Epithelial cell of alveolus of lung (primary cell): ENCODE results near the gene PHF1. TPM values are rescaled to one million over a fixed set of nuclear protein-coding genes. Genes with fewer than 3 reads are reported as not detected.

Experiments
- total RNA-seq: library from RNA; depleted of rRNA; stranded (reverse); fragments of >200 nt; gene quantifications from 2 replicates; pipeline ENCODE4 v1.2.1, GENCODE V29; 2015

PHF1 gene
- 20.2 and 20.4 TPM in 2 replicates for total RNA-seq

DNA sequence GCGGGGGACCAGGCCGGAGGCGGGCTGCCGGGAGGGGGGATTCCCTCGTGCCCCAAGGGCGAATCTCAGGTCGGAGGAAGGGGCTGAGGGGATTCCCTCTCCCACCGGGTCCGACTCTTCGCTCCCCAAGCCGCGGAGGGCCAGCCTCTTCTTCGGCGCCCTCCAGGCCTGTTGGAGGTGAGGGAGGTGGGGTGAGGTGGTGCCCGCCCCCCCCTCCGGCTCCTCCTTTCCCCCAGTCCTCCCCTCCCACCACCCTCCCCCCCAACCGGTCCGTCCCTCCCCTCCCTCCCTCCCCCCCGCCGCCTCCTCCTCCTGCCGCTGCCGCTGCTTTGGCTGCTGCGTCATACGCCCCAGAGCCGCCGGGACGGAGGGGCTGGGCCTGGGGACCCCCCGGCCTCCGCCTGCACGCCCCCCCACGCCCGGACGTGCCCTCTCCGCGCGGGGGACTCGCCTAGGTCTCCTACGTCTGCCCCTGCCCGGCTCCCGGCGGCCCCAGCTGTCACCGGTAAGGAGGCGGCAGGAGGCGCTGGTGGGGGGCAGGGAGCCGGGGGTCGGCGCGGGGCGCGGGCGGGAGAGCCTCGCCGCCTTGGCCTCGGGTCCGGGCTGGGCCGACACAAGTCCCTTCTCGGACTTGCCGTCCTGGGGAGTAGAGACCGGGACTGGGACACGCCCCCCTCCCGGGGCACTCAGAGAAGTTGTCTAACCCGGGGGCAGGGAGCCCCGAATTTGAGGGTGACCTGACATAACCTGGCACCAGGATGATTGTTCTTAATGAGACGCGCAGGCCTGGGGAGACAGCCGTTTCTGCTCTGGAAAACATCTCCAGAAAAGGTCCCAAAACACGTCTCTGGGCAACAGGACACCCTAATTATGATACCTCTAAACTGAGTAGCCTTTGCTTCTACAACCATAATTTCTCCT is at the start of gene PHF1:
PHF1 (plus strand) TSS at position 304 of the 921 bp plus-strand sequence. CDS start 1,250 bp downstream, outside the sequence.

DNA sequence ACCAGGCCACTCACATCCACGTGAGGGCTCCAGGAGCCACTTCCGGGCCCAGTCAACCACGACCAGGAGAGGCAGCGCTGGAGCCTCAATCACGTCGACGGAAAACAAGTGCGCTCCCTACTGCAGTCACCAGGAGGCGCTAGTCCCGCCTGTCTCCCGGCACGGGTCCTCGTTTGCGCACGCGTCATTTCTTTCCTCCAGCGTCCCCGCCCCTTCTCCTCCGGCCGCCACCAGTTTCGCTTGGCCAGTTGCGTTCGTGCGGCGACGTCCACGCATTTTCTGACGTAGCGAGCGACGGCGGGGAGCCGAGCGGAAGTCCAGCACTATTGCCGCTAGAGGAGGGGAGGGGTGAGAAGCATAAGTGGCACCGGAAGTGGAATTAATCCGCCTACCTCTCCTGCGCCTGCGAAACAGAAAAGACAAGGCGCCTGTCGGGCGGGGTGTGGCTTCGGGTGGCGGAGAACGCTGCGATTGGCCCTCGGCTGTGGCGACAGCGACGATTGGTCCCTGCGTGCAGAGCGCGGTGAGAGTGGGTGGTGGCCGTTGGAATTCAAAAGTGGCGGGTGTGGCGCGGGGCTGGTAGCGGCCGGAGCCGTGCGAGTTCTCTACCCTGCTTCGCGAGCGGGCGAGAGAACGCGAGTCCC is 19.4 kb upstream of the PHF1 start, which contains the start of gene KIFC1:
KIFC1 (plus strand) TSS at position 546 of the 644 bp plus-strand sequence. CDS start 163 bp downstream, outside the sequence.

DNA sequence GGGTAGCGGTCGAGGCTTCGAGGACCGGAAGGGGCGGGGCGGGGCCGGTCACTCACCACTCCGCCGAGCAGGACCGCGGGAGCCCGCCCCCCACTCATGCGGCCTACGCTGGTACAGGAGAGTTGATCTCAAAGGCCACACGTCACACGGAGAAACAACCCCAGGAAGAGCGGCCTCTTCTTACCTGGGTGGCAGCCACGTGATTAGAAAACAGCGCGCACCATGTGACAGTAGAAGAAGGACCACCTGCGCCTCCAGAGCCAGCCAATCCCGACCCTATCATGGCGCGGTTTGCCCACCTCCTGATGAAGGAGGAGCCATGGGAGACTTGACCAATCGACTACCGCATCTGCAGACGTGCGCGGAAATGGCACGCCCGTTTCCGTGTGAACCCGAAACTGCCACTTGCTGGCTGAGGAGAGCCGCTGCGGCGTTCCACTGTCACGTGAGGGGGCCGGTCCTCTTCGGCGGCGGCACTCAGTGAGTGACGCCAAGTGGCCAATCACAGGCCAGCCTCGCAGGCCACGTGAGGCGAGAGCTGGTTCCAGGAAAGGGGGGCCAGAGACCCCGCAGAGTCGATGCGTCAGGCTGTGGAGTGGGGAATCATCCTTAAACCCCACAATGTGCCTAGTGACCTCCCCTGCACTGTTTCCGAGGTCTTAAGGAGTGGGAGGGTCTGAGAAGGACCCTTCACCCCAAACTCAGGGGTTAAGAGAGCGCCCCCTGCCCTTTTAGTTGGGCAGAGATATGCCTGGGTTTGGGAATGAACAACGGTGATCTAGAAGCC is 7.3 kb downstream of the PHF1 start, which contains the start of gene CUTA:
CUTA (minus strand) TSS at position 205 of the 787 bp plus-strand sequence; CDS start at position 98, 107 bp downstream.

DNA sequence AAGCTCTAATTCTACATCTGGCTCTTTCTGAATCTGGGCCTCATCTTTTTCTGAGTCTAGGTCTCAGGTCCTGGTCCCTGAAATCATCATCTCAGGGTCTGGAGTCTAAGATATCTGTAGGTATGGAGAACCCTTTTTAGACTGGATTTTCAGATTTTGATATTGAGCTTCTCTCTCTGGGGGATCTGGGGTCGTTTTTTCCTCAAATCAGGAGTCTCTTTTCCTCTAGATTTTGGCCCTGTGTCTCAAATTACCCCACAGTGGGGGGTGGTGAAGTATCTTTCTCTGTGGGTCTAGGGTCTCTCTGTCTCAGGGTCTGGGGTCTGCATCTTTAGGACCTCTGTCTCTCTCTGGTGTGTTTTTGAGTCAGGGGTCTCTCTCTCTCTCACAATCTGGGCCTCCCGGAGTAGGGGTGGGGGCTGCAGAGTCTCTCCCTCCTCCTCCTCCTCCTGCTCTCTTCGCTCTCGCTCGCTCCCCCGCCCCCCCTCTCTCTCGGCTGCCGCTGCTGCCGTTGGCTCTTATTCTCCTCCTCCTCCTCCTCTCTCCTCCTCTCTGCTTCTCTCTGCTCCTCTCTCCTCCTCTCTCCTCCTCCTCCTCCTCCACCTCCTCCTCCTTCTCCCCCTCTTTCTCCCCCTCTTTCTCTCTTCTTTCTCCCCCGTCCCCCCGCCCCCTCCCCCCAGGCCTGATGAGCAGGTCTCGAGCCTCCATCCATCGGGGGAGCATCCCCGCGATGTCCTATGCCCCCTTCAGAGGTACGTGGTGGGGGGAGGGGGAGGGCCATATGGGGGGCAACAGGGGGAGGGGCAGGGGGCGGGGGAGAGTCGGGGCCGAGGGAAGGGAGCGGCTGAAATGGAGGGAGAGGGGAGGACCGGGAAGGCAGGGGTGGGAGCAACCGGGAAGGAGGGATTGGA is 9.0 kb downstream of the PHF1 start, which contains the start of gene SYNGAP1:
SYNGAP1 (plus strand) TSS at position 486 of the 911 bp plus-strand sequence; CDS start at position 686, 200 bp downstream.

DNA sequence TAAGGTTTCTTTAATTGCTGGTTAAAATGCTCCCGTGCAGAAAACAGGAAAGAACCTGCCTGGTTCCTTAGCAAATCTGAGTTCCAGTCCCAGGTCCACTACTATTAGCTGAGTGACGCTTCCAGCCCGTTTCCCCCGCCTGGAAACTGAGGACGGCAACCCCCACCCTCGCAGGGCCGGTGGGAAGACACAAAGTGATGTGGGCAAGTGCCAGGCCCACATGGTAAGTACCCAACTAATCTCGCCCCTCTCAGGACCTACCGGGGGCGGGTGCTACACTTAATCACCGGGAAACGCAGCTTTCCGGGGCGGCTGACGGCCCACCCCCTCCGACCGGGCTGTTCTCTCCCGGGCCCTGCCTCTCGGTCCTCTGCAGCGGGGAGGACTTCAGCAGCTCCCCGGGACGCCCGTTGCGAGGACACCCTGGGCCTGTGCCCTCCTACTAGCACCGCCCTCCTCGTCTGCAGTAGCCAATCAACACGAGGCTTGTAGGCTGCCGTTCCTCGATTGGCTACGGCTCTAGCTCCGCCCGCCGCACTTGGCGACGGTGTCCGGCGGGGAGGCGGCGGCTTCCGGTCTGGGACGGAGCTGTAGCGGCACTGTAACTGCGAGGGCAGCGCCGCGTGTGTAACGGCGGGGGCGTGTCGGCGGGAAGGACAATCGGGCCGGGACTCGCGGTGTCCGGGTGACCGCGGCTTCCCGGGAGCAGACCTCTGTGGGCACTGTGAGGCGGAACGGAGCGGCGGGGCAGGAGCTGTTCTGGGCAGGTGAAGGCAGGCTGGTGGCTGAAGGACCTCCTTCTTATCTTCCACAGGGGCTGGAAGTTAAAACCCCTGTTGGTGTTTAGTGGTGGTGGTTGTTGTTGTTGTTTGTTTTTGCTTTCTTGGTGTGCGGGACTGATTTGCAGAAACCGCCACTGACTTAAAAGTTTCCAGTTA is 43.5 kb downstream of the PHF1 start, which contains the start of gene ZBTB9:
ZBTB9 (plus strand) TSS at position 568 of the 938 bp plus-strand sequence. CDS start 525 bp downstream, outside the sequence.

Other genes with a start within 250 kb of the PHF1 start
- gene COL11A2, start 218.5 kb upstream of the PHF1 start, total RNA-seq: 0.16 TPM in 1 of 2 replicates, not detected in the other
- 18.2 and 30.1 TPM in 2 replicates for gene RXRB, start 210.3 kb upstream of the PHF1 start, total RNA-seq
- 125 and 202 TPM in 2 replicates for gene SLC39A7, start 210.1 kb upstream of the PHF1 start, total RNA-seq
- 4.9 and 16.4 TPM in 2 replicates for gene HSD17B8, start 206.4 kb upstream of the PHF1 start, total RNA-seq
- gene RING1, start 202.5 kb upstream of the PHF1 start, total RNA-seq: 17.8 and 22.0 TPM in 2 replicates
- gene VPS52, start 139.1 kb upstream of the PHF1 start, total RNA-seq: 26.1 and 26.4 TPM in 2 replicates
- 6,636 and 7,005 TPM in 2 replicates for gene RPS18, start 138.9 kb upstream of the PHF1 start, total RNA-seq
- 3.6 and 6.8 TPM in 2 replicates for gene B3GALT4, start 133.9 kb upstream of the PHF1 start, total RNA-seq
- gene WDR46, start 121.8 kb upstream of the PHF1 start, total RNA-seq: 52.8 and 61.5 TPM in 2 replicates
- gene PFDN6, start 121.4 kb upstream of the PHF1 start, total RNA-seq: 47.4 and 68.0 TPM in 2 replicates
- 36.6 and 37.5 TPM in 2 replicates for gene RGL2, start 112.1 kb upstream of the PHF1 start, total RNA-seq
- gene TAPBP, start 96.9 kb upstream of the PHF1 start, total RNA-seq: 101 and 167 TPM in 2 replicates
- gene ZBTB22, start 93.3 kb upstream of the PHF1 start, total RNA-seq: 17.6 and 20.3 TPM in 2 replicates
- gene DAXX, start 88.1 kb upstream of the PHF1 start, total RNA-seq: 35.0 and 54.7 TPM in 2 replicates
- gene KIFC1, start 19.2 kb upstream of the PHF1 start, total RNA-seq: 13.1 and 31.4 TPM in 2 replicates
- gene CUTA, start 7.1 kb downstream of the PHF1 start, total RNA-seq: 205 and 287 TPM in 2 replicates
- gene SYNGAP1, start 9.1 kb downstream of the PHF1 start, total RNA-seq: 3.5 and 13.7 TPM in 2 replicates
- 3.0 and 4.9 TPM in 2 replicates for gene ZBTB9, start 43.6 kb downstream of the PHF1 start, total RNA-seq
- gene BAK1, start 169.3 kb downstream of the PHF1 start, total RNA-seq: 15.1 and 17.1 TPM in 2 replicates
- gene ITPR3, start 210.3 kb downstream of the PHF1 start, total RNA-seq: 6.9 and 20.8 TPM in 2 replicates